H4 (cell line): ENCODE measurements around the gene DOCK2. TPM values are rescaled to one million over a fixed set of nuclear protein-coding genes. Genes with fewer than 3 reads are reported as not detected.

Source experiments
- DNase-seq: peaks from one replicate; pipeline ENCODE4 v3.0.0-alpha.2; 2015; ENCODE audit warnings: low spot score
- total RNA-seq: library from RNA; depleted of rRNA; stranded (reverse); fragments of >200 nt; shearing (Covaris generic); gene quantifications from 2 replicates; pipeline ENCODE4 v1.2.3, GENCODE V29; 2014

The DOCK2 gene
- total RNA-seq, 1 experiment from 2014 or later, result 1.4 TPM

GRCh38 chr5:170055606-170056005, 418.5 kb downstream of the DOCK2 start:
- DNase-seq, result no peak

DNA sequence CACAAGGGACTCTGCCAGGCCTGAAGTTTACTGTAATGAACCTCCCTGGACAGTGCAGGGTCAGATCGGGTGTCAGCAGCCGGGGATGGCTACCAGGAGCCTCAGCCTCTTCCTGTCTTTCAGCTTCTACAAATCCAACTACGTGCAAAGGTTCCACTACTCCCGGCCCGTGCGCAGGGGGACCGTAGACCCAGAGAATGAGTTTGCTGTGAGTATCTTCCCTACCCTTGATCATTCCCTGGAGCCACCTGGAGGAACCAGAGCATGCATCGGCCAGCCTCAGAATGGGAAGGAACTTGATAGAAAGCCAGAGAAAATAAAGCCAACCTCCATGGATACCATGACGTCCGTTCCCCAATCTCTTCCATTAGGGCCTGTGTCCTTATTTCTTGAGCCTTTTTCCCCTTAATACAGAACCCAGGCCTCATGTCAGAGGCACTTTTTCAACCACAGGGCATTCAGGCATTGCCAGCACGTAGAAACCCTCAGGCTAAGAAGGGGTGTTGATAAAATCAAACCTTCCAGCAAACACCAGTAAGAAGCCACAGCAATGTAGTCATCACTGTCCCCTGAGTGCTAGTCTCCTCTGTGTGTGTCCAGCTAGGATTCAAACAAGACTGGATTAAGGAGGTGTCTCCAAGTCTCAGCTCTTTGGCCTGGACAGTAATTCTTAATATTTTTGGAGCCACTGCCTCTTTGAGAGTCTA, 419.6 kb downstream of the DOCK2 start:
- DNase-seq, result no peak

GRCh38 chr5:170057311-170057710, 420.2 kb downstream of the DOCK2 start:
- no peak for DNase-seq

GRCh38 chr5:170059221-170059620, 422.1 kb downstream of the DOCK2 start:
- no peak for DNase-seq

DNA sequence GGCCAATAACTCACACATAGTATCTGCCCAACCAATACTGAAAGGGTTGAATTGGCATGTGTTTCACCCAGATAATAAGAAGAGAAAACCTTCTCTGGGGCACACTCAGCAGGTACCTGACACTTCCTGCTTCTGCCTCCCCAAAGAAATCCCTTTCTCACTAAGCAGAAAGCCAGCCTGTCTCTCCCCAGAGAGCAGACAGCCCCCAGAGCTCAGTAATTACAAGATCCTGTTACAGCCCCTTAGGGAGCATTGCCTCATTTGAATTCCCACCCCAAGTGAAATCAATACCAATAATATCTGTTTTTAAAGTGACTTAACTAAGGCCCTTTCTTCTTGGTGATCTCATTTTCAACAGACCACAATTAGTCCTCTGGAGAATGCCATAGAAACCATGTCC, 430.1 kb downstream of the DOCK2 start:
- DNase-seq, result no peak

DNA sequence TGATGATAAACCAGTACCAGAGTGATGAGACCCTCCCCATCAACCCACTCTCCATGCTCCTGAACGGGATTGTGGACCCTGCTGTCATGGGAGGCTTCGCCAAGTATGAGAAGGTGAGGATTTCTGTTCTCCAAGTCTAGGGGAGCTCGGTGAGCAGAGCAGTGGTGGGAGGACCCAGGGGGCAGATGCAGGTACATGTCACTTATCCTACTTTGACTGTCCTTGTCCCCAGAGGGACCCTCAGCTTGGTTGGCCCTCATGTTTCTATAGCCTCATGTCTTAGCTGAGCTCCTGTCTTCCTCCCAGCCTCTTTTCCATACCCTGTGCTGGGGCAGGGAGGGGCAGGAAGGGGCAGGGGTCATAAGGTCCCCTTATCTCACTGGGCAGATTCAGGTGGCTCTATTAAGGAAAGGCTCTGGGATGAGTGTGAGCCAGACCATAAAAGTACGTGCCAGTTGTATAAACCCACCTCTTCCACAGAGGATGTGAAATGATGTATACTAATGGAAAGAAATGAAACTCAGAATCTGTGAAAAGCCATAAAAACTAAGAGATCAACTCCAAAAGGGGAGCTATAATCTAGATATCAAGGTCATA, 430.6 kb downstream of the DOCK2 start:
- no peak for DNase-seq

DNA sequence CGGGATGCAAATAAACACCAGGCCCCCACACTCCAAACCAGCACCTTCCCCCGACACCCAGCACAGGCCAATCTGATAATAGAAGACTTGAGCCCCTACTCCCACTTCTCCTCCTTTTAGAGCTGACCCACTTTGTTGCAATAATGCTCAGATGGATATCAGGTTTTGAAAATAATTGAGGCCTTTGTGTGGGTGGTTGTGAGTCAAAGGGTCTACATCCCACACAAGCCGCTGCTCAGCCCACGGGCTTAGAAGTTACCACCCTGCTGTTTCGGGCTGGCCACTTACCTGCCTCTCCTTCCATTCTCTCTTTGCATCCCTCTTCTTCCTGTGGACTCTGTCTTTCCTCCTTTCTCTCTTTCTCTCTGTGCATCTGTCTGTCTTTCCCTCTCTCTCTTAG, 432.4 kb downstream of the DOCK2 start:
- no peak for DNase-seq

GRCh38 chr5:170070556-170071412, 433.7 kb downstream of the DOCK2 start:
- DNase-seq, result peak; percentile 14

- no peak for DNase-seq
These were observed 434.7 kb downstream of the DOCK2 start for GRCh38 chr5:170071748-170072147.

- no peak for DNase-seq
These were observed 438.6 kb downstream of the DOCK2 start for GRCh38 chr5:170075696-170076095.

DNA sequence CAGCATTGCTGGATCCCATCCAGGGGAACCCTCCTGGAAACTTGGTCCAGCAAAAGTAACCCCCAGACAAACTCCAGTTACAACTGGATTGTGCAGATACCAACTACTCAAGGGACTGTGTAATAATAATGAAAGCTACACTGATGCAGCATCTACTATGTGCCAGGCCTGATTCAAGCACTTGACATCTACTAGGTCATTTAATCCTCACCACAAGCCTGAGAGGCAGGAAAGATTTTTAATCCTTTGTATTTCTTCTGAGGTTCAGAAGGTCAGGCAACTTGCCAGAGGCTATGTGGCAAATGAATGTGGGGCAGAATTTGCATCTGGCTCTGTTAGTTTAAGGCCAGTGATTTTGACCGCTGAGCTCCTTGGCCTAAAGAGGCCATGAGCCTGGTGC, 439.1 kb downstream of the DOCK2 start:
- DNase-seq, result no peak

GRCh38 chr5:170076739-170077138, 439.7 kb downstream of the DOCK2 start:
- DNase-seq, result no peak

DNA sequence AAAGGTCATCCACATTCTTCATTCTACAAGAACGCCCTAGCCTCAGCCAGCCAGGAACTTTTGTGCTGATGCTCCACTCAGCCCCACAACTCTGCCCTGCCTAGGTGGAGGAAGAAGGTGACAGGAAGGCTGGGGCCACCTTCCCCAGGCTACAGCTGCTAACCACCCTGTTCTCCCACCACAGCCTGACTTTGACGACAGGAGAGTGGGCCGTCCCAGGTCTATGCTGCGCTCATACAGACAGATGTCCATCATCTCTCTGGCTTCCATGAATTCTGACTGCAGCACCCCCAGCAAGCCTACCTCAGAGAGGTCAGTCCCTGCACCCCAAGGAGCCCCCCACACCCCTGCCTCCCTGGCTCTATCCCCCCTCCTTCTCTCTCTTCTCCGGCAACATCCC, 440.5 kb downstream of the DOCK2 start:
- no peak for DNase-seq

DNA sequence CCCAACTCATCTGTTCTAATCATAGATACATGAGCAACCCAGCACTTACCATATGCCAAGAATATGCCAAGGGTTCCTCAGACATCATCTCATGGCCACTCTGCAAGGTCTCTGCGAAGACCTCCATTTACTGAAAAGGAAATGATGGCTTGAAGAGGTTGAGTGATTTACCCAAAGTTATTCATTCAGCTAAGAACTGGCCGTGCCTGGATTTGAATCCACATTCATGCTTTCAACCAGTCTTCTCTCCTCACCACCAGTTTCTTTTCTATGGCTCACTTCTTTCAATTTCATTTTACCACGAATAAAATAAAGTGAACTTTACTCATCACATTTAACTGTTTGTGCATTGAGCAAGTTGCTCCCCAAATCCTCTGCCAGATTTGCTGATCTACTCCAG, 441.4 kb downstream of the DOCK2 start:
- DNase-seq, result no peak

DNA sequence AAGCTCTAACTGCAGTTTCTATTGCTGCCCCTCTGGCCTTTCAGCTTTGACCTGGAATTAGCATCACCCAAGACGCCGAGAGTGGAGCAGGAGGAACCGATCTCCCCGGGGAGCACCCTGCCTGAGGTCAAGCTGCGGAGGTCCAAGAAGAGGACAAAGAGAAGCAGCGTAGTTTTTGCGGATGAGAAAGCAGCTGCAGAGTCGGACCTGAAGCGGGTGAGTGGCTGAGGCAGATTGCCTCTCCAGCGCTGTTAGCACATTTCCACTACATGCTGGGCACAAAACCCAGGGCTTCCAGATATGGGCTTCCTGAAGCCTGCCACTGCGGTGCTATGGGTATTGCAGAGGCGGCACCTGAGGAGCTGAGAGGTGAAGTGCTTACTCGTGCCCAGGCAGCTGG, 441.9 kb downstream of the DOCK2 start:
- DNase-seq, result no peak

GRCh38 chr5:170080217-170080616, 443.1 kb downstream of the DOCK2 start:
- no peak for DNase-seq

DNA sequence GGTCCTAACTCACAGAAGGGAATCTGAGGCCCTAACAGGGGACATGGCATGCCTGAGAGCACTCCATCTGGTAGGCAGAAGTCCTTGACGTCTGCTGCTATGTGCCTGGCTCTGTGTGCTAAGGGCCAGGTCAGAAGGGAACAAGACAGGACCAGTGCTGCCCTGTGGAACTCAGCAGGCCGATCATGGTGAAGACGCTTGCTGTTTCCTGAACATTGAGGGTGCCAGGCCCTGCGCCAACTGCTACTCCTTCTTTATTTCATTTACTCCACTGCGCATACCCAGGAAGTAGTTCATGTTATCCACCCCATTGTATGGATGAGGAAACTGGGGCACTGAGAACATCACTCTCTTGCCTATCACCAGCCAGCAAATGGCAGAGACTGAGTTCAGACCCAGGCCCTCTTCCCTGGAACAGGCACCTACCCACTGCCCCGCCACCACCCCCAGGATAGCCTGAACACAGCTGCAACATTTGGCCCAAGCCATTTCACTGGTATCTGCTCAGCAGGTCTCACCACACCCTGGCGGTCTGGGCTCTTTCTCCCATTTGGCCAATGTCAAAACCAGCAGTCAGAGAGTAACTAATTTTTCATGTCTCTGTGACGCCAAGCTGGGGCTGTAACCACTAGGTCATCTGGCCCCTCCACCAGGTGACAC, 443.8 kb downstream of the DOCK2 start:
- no peak for DNase-seq

DNA sequence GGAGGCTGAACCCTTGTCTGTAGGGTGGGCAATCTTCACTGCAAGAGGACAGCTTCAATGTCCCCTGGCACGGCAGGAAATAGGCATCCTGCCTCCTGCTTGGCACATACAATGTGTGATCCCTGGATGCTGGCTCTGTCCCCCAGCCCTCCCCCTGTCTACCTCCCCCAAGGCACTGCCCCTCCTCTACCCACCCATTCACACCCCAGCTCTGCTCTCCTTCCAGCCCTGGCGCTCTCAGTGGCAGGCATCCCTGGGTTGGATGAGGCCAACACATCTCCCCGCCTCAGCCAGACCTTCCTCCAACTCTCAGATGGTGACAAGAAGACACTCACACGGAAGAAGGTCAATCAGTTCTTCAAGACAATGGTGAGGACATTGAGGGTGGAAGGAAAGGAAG, 444.5 kb downstream of the DOCK2 start:
- no peak for DNase-seq

- no peak for DNase-seq
These were observed 445.6 kb downstream of the DOCK2 start for GRCh38 chr5:170082701-170083100.

GRCh38 chr5:170087168-170087817, 450.2 kb downstream of the DOCK2 start:
- no peak for DNase-seq

- DNase-seq, result no peak
These were observed 455.5 kb downstream of the DOCK2 start for GRCh38 chr5:170092455-170093101.
